ENCODE measurements around the gene OR56A3. TPM values are rescaled to one million over a fixed set of nuclear protein-coding genes. Genes with fewer than 3 reads are reported as not detected.
A peak's percentile ranks its signal among the peaks of the same experiment; 100 is the strongest.

OR56A3 gene
- polyA plus RNA-seq, 1 of the 3 experiments (the other 2 are of a cell fraction), result not detected

DNA sequence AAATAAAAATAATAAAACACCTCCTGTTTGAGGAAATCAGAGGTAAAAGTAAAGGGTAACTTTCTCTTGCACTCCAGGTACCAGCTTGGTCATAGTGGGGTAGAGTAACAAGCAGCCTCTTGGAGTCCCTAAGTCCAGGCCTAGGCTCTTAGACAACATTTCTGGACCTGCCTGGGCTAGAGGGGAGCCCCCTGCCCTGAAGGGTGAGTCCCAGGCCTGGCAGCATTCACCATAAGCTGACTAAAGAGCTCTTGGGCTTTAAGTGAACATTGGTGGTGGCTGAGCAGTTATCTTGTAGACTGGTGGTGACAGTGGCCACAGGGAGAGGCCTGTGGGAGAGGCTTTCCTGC, 18.6 kb upstream of the OR56A3 start:
- ChIA-PET CTCF (no interaction called here), POLR2A (no interaction called here)
- TF ChIP-seq, protein P1, sequence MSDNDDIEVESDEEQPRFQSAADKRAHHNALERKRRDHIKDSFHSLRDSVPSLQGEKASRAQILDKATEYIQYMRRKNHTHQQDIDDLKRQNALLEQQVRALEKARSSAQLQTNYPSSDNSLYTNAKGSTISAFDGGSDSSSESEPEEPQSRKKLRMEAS (IDR thresholded peaks at IDR 0.05; ENCODE audit: low read depth), result no peak
- no peak for TF ChIP-seq EP300 (IDR thresholded peaks at IDR 0.05; ENCODE audit: borderline replicate concordance in 1 of 2, low read depth in 1 of 2, low read length in 1 of 2)
- no peak overlapping the region for H3K4me2 ChIP-seq
- no peaks in the 10 kb centered on the region for H3K79me2 ChIP-seq (ENCODE audit: insufficient read depth)
- H3K4me3 ChIP-seq (ENCODE audit: low read depth in 2 of 2, low read length in 1 of 2), result no peak overlapping the region
- H3K9ac ChIP-seq, result no peak overlapping the region
- H4K20me1 ChIP-seq (ENCODE audit: insufficient read depth), result no peaks in the 10 kb centered on the region
- H3F3A ChIP-seq (replicated peaks; ENCODE audit: insufficient read depth), result no peaks in the 10 kb centered on the region
- H3K9me3 ChIP-seq, result no peaks in the 10 kb centered on the region
- H2AFZ ChIP-seq (ENCODE audit: low read depth), result no peak overlapping the region
- no peaks in the 10 kb centered on the region for H3K36me3 ChIP-seq (replicated peaks in 1 of 2; ENCODE audit: control insufficient read depth in 1 of 2, insufficient read depth in 2 of 2, low read length in 1 of 2)
- H3K9me2 ChIP-seq, result no peaks in the 10 kb centered on the region
- H3K4me1 ChIP-seq (ENCODE audit: control insufficient read depth in 1 of 2, insufficient read depth in 2 of 2, low read depth in 1 of 2, low read length in 1 of 2), result no peaks in the 10 kb centered on the region
- DNase-seq, result no peak
- H3K27ac ChIP-seq (ENCODE audit: low read depth in 2 of 2, low read length in 1 of 2), result no peak overlapping the region
- H3K27me3 ChIP-seq (ENCODE audit: insufficient read depth), result no peaks in the 10 kb centered on the region

DNA sequence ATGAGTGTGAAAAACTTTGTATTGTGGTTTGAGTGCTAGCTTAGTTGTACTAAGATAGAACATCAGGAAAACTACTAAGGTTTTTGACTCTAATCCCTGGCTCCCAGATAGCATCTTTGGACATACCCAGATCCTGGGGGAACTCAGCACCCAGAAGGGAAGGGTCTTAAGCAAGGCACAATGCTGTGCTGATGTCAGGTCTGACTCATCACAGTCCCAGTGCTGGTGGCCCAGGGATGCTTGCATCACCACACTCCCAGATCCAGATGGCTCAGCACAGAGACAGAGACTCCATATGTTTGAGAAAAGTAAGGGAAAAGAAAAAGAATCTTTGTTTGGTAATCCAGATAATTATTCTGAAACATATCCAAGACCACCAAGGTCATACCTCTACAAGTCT, 18.3 kb upstream of the OR56A3 start:
- DNase-seq, result no peak
- H2AFZ ChIP-seq (ENCODE audit: low read depth), result no peak overlapping the region
- no peaks in the 10 kb centered on the region for H3K27me3 ChIP-seq (ENCODE audit: insufficient read depth)
- POLR2A ChIA-PET, result no interaction called here
- no peak overlapping the region for H3K9ac ChIP-seq
- no peaks in the 10 kb centered on the region for H3K9me2 ChIP-seq
- no peaks in the 10 kb centered on the region for H3K79me2 ChIP-seq (ENCODE audit: insufficient read depth)
- H4K20me1 ChIP-seq (ENCODE audit: insufficient read depth), result no peaks in the 10 kb centered on the region
- H3K4me3 ChIP-seq (ENCODE audit: low read depth in 2 of 2, low read length in 1 of 2), result no peak overlapping the region
- CTCF ChIA-PET, result no interaction called here
- no peak overlapping the region for H3K27ac ChIP-seq (ENCODE audit: low read depth in 2 of 2, low read length in 1 of 2)
- H3K4me2 ChIP-seq, result no peak overlapping the region
- H3K4me1 ChIP-seq (ENCODE audit: control insufficient read depth in 1 of 2, insufficient read depth in 2 of 2, low read depth in 1 of 2, low read length in 1 of 2), result no peaks in the 10 kb centered on the region
- no peaks in the 10 kb centered on the region for H3F3A ChIP-seq (replicated peaks; ENCODE audit: insufficient read depth)
- H3K36me3 ChIP-seq (replicated peaks in 1 of 2; ENCODE audit: control insufficient read depth in 1 of 2, insufficient read depth in 2 of 2, low read length in 1 of 2), result no peaks in the 10 kb centered on the region
- no peaks in the 10 kb centered on the region for H3K9me3 ChIP-seq
- TF ChIP-seq NFIC (IDR thresholded peaks at IDR 0.05; ENCODE audit: borderline replicate concordance), result no peak

DNA sequence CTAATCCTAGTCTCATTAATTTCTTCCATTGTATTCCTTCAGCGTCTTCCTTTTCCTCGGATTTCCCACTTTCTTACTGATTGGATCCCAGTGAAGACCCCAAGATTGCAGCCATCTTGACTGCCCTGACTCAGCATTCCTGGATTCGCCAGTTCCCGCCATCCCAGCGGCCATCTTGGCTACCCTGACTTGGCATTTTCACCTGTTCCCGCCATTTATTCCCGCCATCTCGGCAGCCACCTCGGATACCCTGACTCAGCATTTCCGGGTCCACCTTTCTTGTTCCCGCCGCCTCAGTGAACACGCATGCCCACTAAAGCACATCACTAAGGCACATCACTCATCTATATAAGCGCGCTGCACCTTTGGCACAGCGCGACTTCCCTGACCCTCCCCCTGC, 13.8 kb upstream of the OR56A3 start:
- CTCF ChIA-PET, result no interaction called here

More for the DNA sequence above, 13.8 kb upstream of the OR56A3 start:
- no peak for DNase-seq
- no peaks in the 10 kb centered on the region for H3K4me1 ChIP-seq (ENCODE audit: control insufficient read depth in 1 of 2, insufficient read depth in 2 of 2, low read depth in 1 of 2, low read length in 1 of 2)
- TF ChIP-seq, protein P2, sequence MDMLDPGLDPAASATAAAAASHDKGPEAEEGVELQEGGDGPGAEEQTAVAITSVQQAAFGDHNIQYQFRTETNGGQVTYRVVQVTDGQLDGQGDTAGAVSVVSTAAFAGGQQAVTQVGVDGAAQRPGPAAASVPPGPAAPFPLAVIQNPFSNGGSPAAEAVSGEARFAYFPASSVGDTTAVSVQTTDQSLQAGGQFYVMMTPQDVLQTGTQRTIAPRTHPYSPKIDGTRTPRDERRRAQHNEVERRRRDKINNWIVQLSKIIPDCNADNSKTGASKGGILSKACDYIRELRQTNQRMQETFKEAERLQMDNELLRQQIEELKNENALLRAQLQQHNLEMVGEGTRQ (IDR thresholded peaks at IDR 0.05; ENCODE audit: borderline replicate concordance, low read depth, low read length), result no peak
- TF ChIP-seq FOXM1 (IDR thresholded peaks at IDR 0.05; ENCODE audit: low read depth) (no peak), YY1 (IDR thresholded peaks at IDR 0.05; ENCODE audit: low read depth) (peak; percentile 44; the same call in 1 of the 2 replicates)
- TF ChIP-seq, protein P3, sequence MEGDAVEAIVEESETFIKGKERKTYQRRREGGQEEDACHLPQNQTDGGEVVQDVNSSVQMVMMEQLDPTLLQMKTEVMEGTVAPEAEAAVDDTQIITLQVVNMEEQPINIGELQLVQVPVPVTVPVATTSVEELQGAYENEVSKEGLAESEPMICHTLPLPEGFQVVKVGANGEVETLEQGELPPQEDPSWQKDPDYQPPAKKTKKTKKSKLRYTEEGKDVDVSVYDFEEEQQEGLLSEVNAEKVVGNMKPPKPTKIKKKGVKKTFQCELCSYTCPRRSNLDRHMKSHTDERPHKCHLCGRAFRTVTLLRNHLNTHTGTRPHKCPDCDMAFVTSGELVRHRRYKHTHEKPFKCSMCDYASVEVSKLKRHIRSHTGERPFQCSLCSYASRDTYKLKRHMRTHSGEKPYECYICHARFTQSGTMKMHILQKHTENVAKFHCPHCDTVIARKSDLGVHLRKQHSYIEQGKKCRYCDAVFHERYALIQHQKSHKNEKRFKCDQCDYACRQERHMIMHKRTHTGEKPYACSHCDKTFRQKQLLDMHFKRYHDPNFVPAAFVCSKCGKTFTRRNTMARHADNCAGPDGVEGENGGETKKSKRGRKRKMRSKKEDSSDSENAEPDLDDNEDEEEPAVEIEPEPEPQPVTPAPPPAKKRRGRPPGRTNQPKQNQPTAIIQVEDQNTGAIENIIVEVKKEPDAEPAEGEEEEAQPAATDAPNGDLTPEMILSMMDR (IDR thresholded peaks at IDR 0.05), result no peak
- H3K27me3 ChIP-seq (ENCODE audit: insufficient read depth), result peaks cover 36% of the 10 kb centered on the region
- no peak overlapping the region for H3K4me3 ChIP-seq (ENCODE audit: low read depth in 2 of 2, low read length in 1 of 2)
- H3K36me3 ChIP-seq (replicated peaks in 1 of 2; ENCODE audit: control insufficient read depth in 1 of 2, insufficient read depth in 2 of 2, low read length in 1 of 2), result no peaks in the 10 kb centered on the region
- POLR2A ChIA-PET, result no interaction called here
- H3K9me2 ChIP-seq, result no peaks in the 10 kb centered on the region
- no peaks in the 10 kb centered on the region for H3K79me2 ChIP-seq (ENCODE audit: insufficient read depth)
- H3K4me2 ChIP-seq, result no peak overlapping the region; the same call in 1 of the 2 replicates
- no peaks in the 10 kb centered on the region for H4K20me1 ChIP-seq (ENCODE audit: insufficient read depth)
- WGBS (ENCODE audit: low lambda C conversion rate), result 36% methylated on average over 17 of the region's 17 CpGs
- no peak overlapping the region for H3K27ac ChIP-seq (ENCODE audit: low read depth in 2 of 2, low read length in 1 of 2)
- H3F3A ChIP-seq (replicated peaks; ENCODE audit: insufficient read depth), result no peaks in the 10 kb centered on the region
- no peaks in the 10 kb centered on the region for H3K9me3 ChIP-seq
- no peak overlapping the region for H3K9ac ChIP-seq
- H2AFZ ChIP-seq (ENCODE audit: low read depth), result no peak overlapping the region

Measured in SK-N-SH (cell line).